GM12878 (cell line): ENCODE measurements around the gene PHF23. TPM values are rescaled to one million over a fixed set of nuclear protein-coding genes. Genes with fewer than 3 reads are reported as not detected.

Source experiments
- ATF7 ChIP-seq: fragments of 450-650 bp; IDR thresholded peaks from 2 replicates; pipeline ENCODE4 v1.6.1; 2016; ENCODE audit warnings: low read depth, mild to moderate bottlenecking
- BCL11A ChIP-seq: IDR thresholded peaks from 2 replicates; pipeline ENCODE4 v1.6.1; 2011; ENCODE audit warnings: low read depth, low read length
- BCL3 ChIP-seq: IDR thresholded peaks from 2 replicates; pipeline ENCODE4 v1.6.1; 2011; ENCODE audit warnings: borderline replicate concordance, low read depth, mild to moderate bottlenecking, moderate library complexity, low read length; ENCODE audit not compliant: insufficient read depth, poor library complexity, severe bottlenecking
- BRCA1 ChIP-seq: IDR thresholded peaks from 2 replicates; pipeline ENCODE4 v1.6.1; 2011; ENCODE audit warnings: low read depth, low read length, improper control_type of control experiment
- CBFB ChIP-seq: IDR thresholded peaks from 2 replicates; pipeline ENCODE4 v1.6.1; 2016; ENCODE audit warnings: antibody characterized with exemption, low read depth
- CBX5 ChIP-seq: sonication (generic); IDR thresholded peaks from 2 replicates; pipeline ENCODE4 v1.6.1; 2016; ENCODE audit warnings: low read depth, moderate library complexity, mild to moderate bottlenecking, inconsistent platforms
- E2F4 ChIP-seq: IDR thresholded peaks from 2 replicates; pipeline ENCODE4 v1.6.1; 2012; ENCODE audit warnings: low read depth, low read length, improper control_type of control experiment
- ELK1 ChIP-seq: IDR thresholded peaks from 2 replicates; pipeline ENCODE4 v1.6.1; 2012; ENCODE audit warnings: low read depth, low read length, improper control_type of control experiment
- GATAD2B ChIP-seq: fragments of 450-650 bp; conservative IDR thresholded peaks from 2 replicates; pipeline ENCODE4 v1.6.1; 2017; ENCODE audit warnings: low read depth, mild to moderate bottlenecking, moderate library complexity
- HCFC1 ChIP-seq: fragments of 150-350 bp; IDR thresholded peaks from 2 replicates; pipeline ENCODE4 v1.6.1; 2014; ENCODE audit warnings: low read length
- IRF4 ChIP-seq: IDR thresholded peaks from 2 replicates; pipeline ENCODE4 v1.6.1; 2011; ENCODE audit warnings: low read depth, low read length
- IRF5 ChIP-seq: fragments of 450-650 bp; IDR thresholded peaks from 2 replicates; pipeline ENCODE4 v1.6.1; 2017; ENCODE audit warnings: borderline replicate concordance
- KLF5 ChIP-seq: fragments of 450-650 bp; IDR thresholded peaks from 2 replicates; pipeline ENCODE4 v1.6.1; 2014; ENCODE audit warnings: mild to moderate bottlenecking; ENCODE audit not compliant: partially characterized antibody
- LARP7 ChIP-seq: fragments of 450-650 bp; IDR thresholded peaks from 2 replicates; pipeline ENCODE4 v1.6.1; 2017; ENCODE audit warnings: mild to moderate bottlenecking
- MEF2A ChIP-seq: IDR thresholded peaks from 2 replicates; pipeline ENCODE4 v1.6.1; 2011; ENCODE audit warnings: low read depth, mild to moderate bottlenecking, low read length, moderate library complexity; ENCODE audit not compliant: insufficient read depth
- MYB ChIP-seq: fragments of 150-350 bp; IDR thresholded peaks from 2 replicates; pipeline ENCODE4 v1.6.1; 2014; ENCODE audit warnings: mild to moderate bottlenecking, low read depth, low read length, borderline replicate concordance
- NBN ChIP-seq: fragments of 450-650 bp; IDR thresholded peaks from 2 replicates; pipeline ENCODE4 v1.6.1; 2016
- NKRF ChIP-seq: fragments of 450-650 bp; conservative IDR thresholded peaks from 2 replicates; pipeline ENCODE4 v1.6.1; 2017; ENCODE audit warnings: mild to moderate bottlenecking, moderate library complexity
- PML ChIP-seq: IDR thresholded peaks from 2 replicates; pipeline ENCODE4 v1.6.1; 2012; ENCODE audit warnings: low read length, inconsistent platforms
- POU2F2 ChIP-seq: IDR thresholded peaks from 3 replicates; pipeline ENCODE4 v1.6.1; 2011; ENCODE audit warnings: low read depth, mild to moderate bottlenecking, low read length, borderline replicate concordance
- RAD51 ChIP-seq: fragments of 450-650 bp; IDR thresholded peaks from 2 replicates; pipeline ENCODE4 v1.6.1; 2016; ENCODE audit warnings: moderate library complexity, mild to moderate bottlenecking, inconsistent platforms
- RCOR1 ChIP-seq: conservative IDR thresholded peaks from 2 replicates; pipeline ENCODE4 v1.6.1; 2012; ENCODE audit warnings: low read depth, low read length, improper control_type of control experiment
- SMARCA5 ChIP-seq: fragments of 450-650 bp; IDR thresholded peaks from 2 replicates; pipeline ENCODE4 v1.6.1; 2017; ENCODE audit warnings: mild to moderate bottlenecking
- SREBF2 ChIP-seq: IDR thresholded peaks from 2 replicates; pipeline ENCODE4 v1.6.1; 2012; ENCODE audit warnings: mild to moderate bottlenecking, low read length
- ZZZ3 ChIP-seq: IDR thresholded peaks from 2 replicates; pipeline ENCODE4 v1.6.1; 2011; ENCODE audit warnings: low read depth; ENCODE audit not compliant: control insufficient read depth, insufficient read length
- polyA plus RNA-seq, 11 experiments: library from polyadenylated mRNA; depleted of rRNA in 4 of 11; unstranded in 6 of 11; stranded (reverse) in 5 of 11; fragments of >200 nt; fragmentation: Nextera tagmentation in 4 of 11; fragmentation: Illumina TruSeq in 1 of 11; extraction: Ambion mirVana in 4 of 11; extraction: Trizol in 1 of 11; gene quantifications; 1 replicate in 1 of 11; 2 replicates in 10 of 11; pipeline versions ENCODE4 v1.2.1 to v1.2.3, GENCODE V29; 2011 to 2016; ENCODE audit warnings: inconsistent platforms in 2 of 11, missing spikeins in 2 of 11, low read depth in 1 of 11
- total RNA-seq, 4 experiments: library from RNA; depleted of rRNA in 3 of 4; stranded (reverse); fragments of >200 nt in 3 of 4; fragmentation: Illumina TruSeq in 1 of 4; extraction: Trizol in 1 of 4; gene quantifications; 2 replicates each; pipeline versions ENCODE4 v1.2.1 to v1.2.3, GENCODE V29; 2013 to 2021

The PHF23 gene
- total and polyA plus RNA-seq, 10 of the 15 experiments (the other 5 are each of a cell fraction or from before 2014, with no cell fraction given): 8.2 to 84.8 (median 32.6) TPM

GRCh38 chr17:7219812-7220592 lies 19.3 kb downstream of the PHF23 start, which contains the start of the genes ACADVL and DLG4 (continued):
- TF ChIP-seq POU2F2: peak; percentile 52; the same call in 1 of the 3 replicates
- TF ChIP-seq PML: peak; percentile 28; the same call in 1 of the 2 replicates
- TF ChIP-seq ELK1: no peak
- TF ChIP-seq SMARCA5: 0 out of 2 replicates have a peak, but pooled peaks have one; percentile 4
- TF ChIP-seq IRF5: no peak
- peak; percentile 56; the same call in 1 of the 2 replicates for TF ChIP-seq LARP7
- TF ChIP-seq SREBF2: no peak
- no peak for TF ChIP-seq CBX5
- no peak for TF ChIP-seq KLF5
- no peak for TF ChIP-seq MEF2A
- no peak for TF ChIP-seq RAD51
- peak; percentile 88 for TF ChIP-seq HCFC1
- no peak for TF ChIP-seq RCOR1
- peak; percentile 78; the same call in 1 of the 2 replicates for TF ChIP-seq GATAD2B
- peak; percentile 86 for TF ChIP-seq MYB
- no peak for TF ChIP-seq BRCA1
- TF ChIP-seq ZZZ3: no peak
- no peak for TF ChIP-seq E2F4
- no peak for TF ChIP-seq IRF4
- peak; percentile 53; the same call in 1 of the 2 replicates for TF ChIP-seq NKRF
- TF ChIP-seq ATF7: 0 out of 2 replicates have a peak, but pooled peaks have one; percentile 32
- no peak; the same call in 1 of the 2 replicates for TF ChIP-seq BCL11A
- no peak for TF ChIP-seq NBN
- TF ChIP-seq CBFB: no peak; the same call in 1 of the 2 replicates
- peak; percentile 50 for TF ChIP-seq BCL3
